WTC11 (cell line): ENCODE results near the gene RAMP3. TPM values are rescaled to one million over a fixed set of nuclear protein-coding genes. Genes with fewer than 3 reads are reported as not detected.

ENCODE experiments used
- ATAC-seq: fragments of 200-7000 bp; cut with Tn5 transposase; 2 replicates; pipeline ENCODE4 v1.10.0; 2021; ENCODE audit warnings: mild to moderate bottlenecking, moderate library complexity
- CTCF ChIA-PET: fragments of 300-600 bp; sonication (Branson Sonifier 250); formaldehyde crosslinking; loops from one replicate; lab custom pipeline; 2021; ENCODE audit warnings: antibody characterized with exemption; lab: Charles Lee
- POLR2A ChIA-PET: fragments of 350-600 bp; sonication (Branson Sonifier 250); formaldehyde crosslinking; loops from one replicate; lab custom pipeline; 2021; ENCODE audit warnings: antibody characterized with exemption; lab: Charles Lee
- DNase-seq: peaks from one replicate; pipeline ENCODE4 v3.0.0; 2021; ENCODE audit warnings: low spot score
- H3K27ac Mint-ChIP-seq: 2 replicates; pipeline ENCODE4 v1.8.0; 2021; ENCODE audit warnings: mixed read lengths
- H3K27me3 Mint-ChIP-seq: 2 replicates; pipeline ENCODE4 v1.8.0; 2021; ENCODE audit warnings: low read depth, mild to moderate bottlenecking, moderate library complexity, mixed read lengths
- H3K36me3 Mint-ChIP-seq: 2 replicates; pipeline ENCODE4 v1.8.0; 2021; ENCODE audit warnings: mixed read lengths
- H3K4me1 Mint-ChIP-seq: 2 replicates; pipeline ENCODE4 v1.8.0; 2022; ENCODE audit warnings: mixed read lengths
- H3K4me3 Mint-ChIP-seq: 2 replicates; pipeline ENCODE4 v1.8.0; 2021; ENCODE audit warnings: mild to moderate bottlenecking, moderate library complexity, mixed read lengths
- H3K9me3 Mint-ChIP-seq: 2 replicates; pipeline ENCODE4 v1.8.0; 2021; ENCODE audit warnings: mixed read lengths
- CBFB ChIP-seq: sonication (generic); formaldehyde crosslinking; IDR thresholded peaks from 2 replicates; pipeline ENCODE4 v1.8.1; 2022; ENCODE audit warnings: mild to moderate bottlenecking, low read depth, missing genetic modification reagents
- ELF4 ChIP-seq: sonication (generic); formaldehyde crosslinking; IDR thresholded peaks from 2 replicates; pipeline ENCODE4 v1.8.1; 2022; ENCODE audit warnings: low read depth, mild to moderate bottlenecking, moderate library complexity, missing genetic modification reagents
- EMX1 ChIP-seq: fragments of 250-450 bp; sonication (Bioruptor Pico); IDR thresholded peaks from 2 replicates; pipeline ENCODE4 v1.8.0; 2021; ENCODE audit warnings: mild to moderate bottlenecking
- FOXP1 ChIP-seq: sonication (generic); formaldehyde crosslinking; IDR thresholded peaks from 2 replicates; pipeline ENCODE4 v1.8.0; 2022; ENCODE audit warnings: missing genetic modification reagents, mild to moderate bottlenecking, moderate library complexity, borderline replicate concordance
- GRHL2 ChIP-seq: fragments of 250-450 bp; sonication (Bioruptor Pico); IDR thresholded peaks from 2 replicates; pipeline ENCODE4 v1.8.0; 2022; ENCODE audit warnings: mild to moderate bottlenecking, moderate library complexity; ENCODE audit not compliant: insufficient replicate concordance, severe bottlenecking
- GTF2I ChIP-seq: fragments of 250-450 bp; sonication (Bioruptor Pico); conservative IDR thresholded peaks from 2 replicates; pipeline ENCODE4 v1.4.0; 2021; ENCODE audit warnings: mild to moderate bottlenecking
- RELA ChIP-seq: sonication (generic); formaldehyde crosslinking; IDR thresholded peaks from 2 replicates; pipeline ENCODE4 v1.8.1; 2022; ENCODE audit warnings: missing genetic modification reagents, mild to moderate bottlenecking, borderline replicate concordance
- SOX15 ChIP-seq: fragments of 250-450 bp; sonication (Bioruptor Pico); IDR thresholded peaks from 2 replicates; pipeline ENCODE4 v1.9.0; 2021; ENCODE audit warnings: mild to moderate bottlenecking
- ZNF263 ChIP-seq: sonication (generic); formaldehyde crosslinking; IDR thresholded peaks from 2 replicates; pipeline ENCODE4 v1.8.1; 2022; ENCODE audit warnings: low read depth, mild to moderate bottlenecking, moderate library complexity, missing genetic modification reagents
- ZNF671 ChIP-seq: fragments of 250-450 bp; sonication (Bioruptor Pico); IDR thresholded peaks from 2 replicates; pipeline ENCODE4 v1.8.0; 2021; ENCODE audit warnings: mild to moderate bottlenecking
- total RNA-seq: library from RNA; stranded (reverse); gene quantifications from 3 replicates; pipeline ENCODE4 v1.2.3, GENCODE V29; 2021
- TF ChIP-seq, protein P1 (sequence below): sonication (generic); formaldehyde crosslinking; IDR thresholded peaks from 2 replicates; pipeline ENCODE4 v1.8.1; 2023; ENCODE audit warnings: mild to moderate bottlenecking, missing genetic modification reagents, moderate library complexity
- TF ChIP-seq, protein P2 (sequence below): sonication (generic); formaldehyde crosslinking; IDR thresholded peaks from 2 replicates; pipeline ENCODE4 v1.8.1; 2022; ENCODE audit warnings: mild to moderate bottlenecking, missing genetic modification reagents, moderate library complexity, borderline replicate concordance
- TF ChIP-seq, protein P3 (sequence below): sonication (generic); formaldehyde crosslinking; conservative IDR thresholded peaks from 2 replicates; pipeline ENCODE4 v1.8.1; 2022; ENCODE audit warnings: mild to moderate bottlenecking, missing genetic modification reagents
- TF ChIP-seq, protein P4 (sequence below): sonication (generic); formaldehyde crosslinking; IDR thresholded peaks from 2 replicates; pipeline ENCODE4 v1.8.1; 2023; ENCODE audit warnings: mild to moderate bottlenecking, missing genetic modification reagents, borderline replicate concordance
- TF ChIP-seq, protein P5 (sequence below): sonication (generic); formaldehyde crosslinking; IDR thresholded peaks from 2 replicates; pipeline ENCODE4 v1.8.1; 2023; ENCODE audit warnings: mild to moderate bottlenecking, moderate library complexity, missing genetic modification reagents
- TF ChIP-seq, protein P6 (sequence below): fragments of 250-450 bp; sonication (Bioruptor Pico); IDR thresholded peaks from 2 replicates; pipeline ENCODE4 v2.1.2; 2022; ENCODE audit warnings: mild to moderate bottlenecking, moderate library complexity
- TF ChIP-seq, protein P7 (sequence below): sonication (generic); formaldehyde crosslinking; IDR thresholded peaks from 2 replicates; pipeline ENCODE4 v1.8.1; 2022; ENCODE audit warnings: low read depth, mild to moderate bottlenecking, moderate library complexity, missing genetic modification reagents, borderline replicate concordance

The RAMP3 gene
- total RNA-seq, 1 experiment from 2014 or later: 0.85 TPM

DNA sequence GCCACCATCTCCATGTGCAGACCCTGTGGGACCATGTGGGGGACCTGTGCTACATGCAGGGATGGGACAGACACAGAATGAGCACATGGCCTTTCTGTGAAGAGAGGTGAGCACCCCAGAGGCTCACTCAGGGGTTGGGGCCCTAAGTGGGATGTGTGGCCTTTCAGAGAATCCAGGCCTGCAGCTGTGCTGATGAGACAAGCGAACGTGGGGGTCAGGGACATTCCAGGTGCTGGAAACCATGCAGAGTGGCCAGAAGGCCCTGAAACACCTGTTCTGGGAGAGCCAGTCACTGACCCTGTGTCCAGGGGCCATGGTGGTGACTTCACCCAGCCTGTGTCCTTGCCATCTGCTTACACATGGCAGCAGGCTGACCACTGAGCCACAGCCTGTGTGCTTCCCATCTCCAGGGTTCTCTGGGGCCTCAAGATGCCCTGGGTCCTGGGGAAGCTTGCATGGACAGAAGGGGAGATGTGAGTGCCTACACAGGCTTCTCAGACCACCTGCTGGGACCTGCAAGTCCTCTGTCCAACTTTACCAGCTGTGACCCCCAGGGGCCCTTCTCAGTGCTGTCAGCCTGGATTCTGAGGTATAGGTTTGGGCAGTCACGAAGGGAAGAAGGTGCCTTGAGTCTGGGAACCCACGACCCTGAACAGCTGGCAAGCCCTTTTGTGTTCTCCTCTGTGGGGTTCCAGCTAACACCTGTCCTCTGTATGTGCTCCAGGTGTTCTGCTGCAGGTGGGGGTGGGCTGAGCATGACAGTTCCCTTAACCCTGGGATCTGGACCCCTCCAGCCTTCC lies 17.6 kb downstream of the RAMP3 start:
- Mint-ChIP-seq H3K9me3 (no peaks in the 10 kb centered on the region), H3K27ac (no peak overlapping the region), H3K4me1 (no peaks in the 10 kb centered on the region), H3K27me3 (peaks cover 5% of the 10 kb centered on the region; the same call in 1 of the 2 replicates), H3K4me3 (no peak overlapping the region), H3K36me3 (no peaks in the 10 kb centered on the region)
- ChIA-PET POLR2A (no interaction called here), CTCF (no interaction called here)
- ATAC-seq (no peak), DNase-seq (no peak)
- TF ChIP-seq, protein P1, sequence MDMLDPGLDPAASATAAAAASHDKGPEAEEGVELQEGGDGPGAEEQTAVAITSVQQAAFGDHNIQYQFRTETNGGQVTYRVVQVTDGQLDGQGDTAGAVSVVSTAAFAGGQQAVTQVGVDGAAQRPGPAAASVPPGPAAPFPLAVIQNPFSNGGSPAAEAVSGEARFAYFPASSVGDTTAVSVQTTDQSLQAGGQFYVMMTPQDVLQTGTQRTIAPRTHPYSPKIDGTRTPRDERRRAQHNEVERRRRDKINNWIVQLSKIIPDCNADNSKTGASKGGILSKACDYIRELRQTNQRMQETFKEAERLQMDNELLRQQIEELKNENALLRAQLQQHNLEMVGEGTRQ (CRISPR knock-in tag): no peak
- TF ChIP-seq, protein P2, sequence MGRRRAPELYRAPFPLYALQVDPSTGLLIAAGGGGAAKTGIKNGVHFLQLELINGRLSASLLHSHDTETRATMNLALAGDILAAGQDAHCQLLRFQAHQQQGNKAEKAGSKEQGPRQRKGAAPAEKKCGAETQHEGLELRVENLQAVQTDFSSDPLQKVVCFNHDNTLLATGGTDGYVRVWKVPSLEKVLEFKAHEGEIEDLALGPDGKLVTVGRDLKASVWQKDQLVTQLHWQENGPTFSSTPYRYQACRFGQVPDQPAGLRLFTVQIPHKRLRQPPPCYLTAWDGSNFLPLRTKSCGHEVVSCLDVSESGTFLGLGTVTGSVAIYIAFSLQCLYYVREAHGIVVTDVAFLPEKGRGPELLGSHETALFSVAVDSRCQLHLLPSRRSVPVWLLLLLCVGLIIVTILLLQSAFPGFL (CRISPR knock-in tag): no peak
- no peak for TF ChIP-seq ELF4 (CRISPR knock-in tag)
- TF ChIP-seq EMX1 (CRISPR knock-in tag): no peak
- TF ChIP-seq, protein P3, sequence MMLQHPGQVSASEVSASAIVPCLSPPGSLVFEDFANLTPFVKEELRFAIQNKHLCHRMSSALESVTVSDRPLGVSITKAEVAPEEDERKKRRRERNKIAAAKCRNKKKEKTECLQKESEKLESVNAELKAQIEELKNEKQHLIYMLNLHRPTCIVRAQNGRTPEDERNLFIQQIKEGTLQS: no peak
- no peak for TF ChIP-seq ZNF671
- TF ChIP-seq, protein P4, sequence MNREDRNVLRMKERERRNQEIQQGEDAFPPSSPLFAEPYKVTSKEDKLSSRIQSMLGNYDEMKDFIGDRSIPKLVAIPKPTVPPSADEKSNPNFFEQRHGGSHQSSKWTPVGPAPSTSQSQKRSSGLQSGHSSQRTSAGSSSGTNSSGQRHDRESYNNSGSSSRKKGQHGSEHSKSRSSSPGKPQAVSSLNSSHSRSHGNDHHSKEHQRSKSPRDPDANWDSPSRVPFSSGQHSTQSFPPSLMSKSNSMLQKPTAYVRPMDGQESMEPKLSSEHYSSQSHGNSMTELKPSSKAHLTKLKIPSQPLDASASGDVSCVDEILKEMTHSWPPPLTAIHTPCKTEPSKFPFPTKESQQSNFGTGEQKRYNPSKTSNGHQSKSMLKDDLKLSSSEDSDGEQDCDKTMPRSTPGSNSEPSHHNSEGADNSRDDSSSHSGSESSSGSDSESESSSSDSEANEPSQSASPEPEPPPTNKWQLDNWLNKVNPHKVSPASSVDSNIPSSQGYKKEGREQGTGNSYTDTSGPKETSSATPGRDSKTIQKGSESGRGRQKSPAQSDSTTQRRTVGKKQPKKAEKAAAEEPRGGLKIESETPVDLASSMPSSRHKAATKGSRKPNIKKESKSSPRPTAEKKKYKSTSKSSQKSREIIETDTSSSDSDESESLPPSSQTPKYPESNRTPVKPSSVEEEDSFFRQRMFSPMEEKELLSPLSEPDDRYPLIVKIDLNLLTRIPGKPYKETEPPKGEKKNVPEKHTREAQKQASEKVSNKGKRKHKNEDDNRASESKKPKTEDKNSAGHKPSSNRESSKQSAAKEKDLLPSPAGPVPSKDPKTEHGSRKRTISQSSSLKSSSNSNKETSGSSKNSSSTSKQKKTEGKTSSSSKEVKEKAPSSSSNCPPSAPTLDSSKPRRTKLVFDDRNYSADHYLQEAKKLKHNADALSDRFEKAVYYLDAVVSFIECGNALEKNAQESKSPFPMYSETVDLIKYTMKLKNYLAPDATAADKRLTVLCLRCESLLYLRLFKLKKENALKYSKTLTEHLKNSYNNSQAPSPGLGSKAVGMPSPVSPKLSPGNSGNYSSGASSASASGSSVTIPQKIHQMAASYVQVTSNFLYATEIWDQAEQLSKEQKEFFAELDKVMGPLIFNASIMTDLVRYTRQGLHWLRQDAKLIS: no peak
- TF ChIP-seq, protein P5, sequence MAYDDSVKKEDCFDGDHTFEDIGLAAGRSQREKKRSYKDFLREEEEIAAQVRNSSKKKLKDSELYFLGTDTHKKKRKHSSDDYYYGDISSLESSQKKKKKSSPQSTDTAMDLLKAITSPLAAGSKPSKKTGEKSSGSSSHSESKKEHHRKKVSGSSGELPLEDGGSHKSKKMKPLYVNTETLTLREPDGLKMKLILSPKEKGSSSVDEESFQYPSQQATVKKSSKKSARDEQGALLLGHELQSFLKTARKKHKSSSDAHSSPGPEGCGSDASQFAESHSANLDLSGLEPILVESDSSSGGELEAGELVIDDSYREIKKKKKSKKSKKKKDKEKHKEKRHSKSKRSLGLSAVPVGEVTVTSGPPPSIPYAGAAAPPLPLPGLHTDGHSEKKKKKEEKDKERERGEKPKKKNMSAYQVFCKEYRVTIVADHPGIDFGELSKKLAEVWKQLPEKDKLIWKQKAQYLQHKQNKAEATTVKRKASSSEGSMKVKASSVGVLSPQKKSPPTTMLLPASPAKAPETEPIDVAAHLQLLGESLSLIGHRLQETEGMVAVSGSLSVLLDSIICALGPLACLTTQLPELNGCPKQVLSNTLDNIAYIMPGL: no peak
- no peak for TF ChIP-seq GRHL2 (CRISPR knock-in tag)
- TF ChIP-seq GTF2I (CRISPR knock-in tag): no peak
- TF ChIP-seq, protein P6, sequence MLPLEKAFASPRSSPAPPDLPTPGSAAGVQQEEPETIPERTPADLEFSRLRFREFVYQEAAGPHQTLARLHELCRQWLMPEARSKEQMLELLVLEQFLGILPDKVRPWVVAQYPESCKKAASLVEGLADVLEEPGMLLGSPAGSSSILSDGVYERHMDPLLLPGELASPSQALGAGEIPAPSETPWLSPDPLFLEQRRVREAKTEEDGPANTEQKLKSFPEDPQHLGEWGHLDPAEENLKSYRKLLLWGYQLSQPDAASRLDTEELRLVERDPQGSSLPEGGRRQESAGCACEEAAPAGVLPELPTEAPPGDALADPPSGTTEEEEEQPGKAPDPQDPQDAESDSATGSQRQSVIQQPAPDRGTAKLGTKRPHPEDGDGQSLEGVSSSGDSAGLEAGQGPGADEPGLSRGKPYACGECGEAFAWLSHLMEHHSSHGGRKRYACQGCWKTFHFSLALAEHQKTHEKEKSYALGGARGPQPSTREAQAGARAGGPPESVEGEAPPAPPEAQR: no peak
- TF ChIP-seq SOX15 (CRISPR knock-in tag): no peak
- no peak for TF ChIP-seq ZNF263
- no peak for TF ChIP-seq RELA
- TF ChIP-seq, protein P7, sequence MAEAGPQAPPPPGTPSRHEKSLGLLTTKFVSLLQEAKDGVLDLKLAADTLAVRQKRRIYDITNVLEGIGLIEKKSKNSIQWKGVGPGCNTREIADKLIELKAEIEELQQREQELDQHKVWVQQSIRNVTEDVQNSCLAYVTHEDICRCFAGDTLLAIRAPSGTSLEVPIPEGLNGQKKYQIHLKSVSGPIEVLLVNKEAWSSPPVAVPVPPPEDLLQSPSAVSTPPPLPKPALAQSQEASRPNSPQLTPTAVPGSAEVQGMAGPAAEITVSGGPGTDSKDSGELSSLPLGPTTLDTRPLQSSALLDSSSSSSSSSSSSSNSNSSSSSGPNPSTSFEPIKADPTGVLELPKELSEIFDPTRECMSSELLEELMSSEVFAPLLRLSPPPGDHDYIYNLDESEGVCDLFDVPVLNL (CRISPR knock-in tag): no peak
- no peak for TF ChIP-seq CBFB (CRISPR knock-in tag)
- no peak for TF ChIP-seq FOXP1 (CRISPR knock-in tag)
